GM12878 (cell line): ENCODE measurements around the gene NR1H4. TPM values are rescaled to one million over a fixed set of nuclear protein-coding genes. Genes with fewer than 3 reads are reported as not detected.

Experiments used
- ATAC-seq: fragments of 200-7000 bp; cut with Tn5 transposase; 3 replicates; pipeline ENCODE4 v1.9.1; 2020; ENCODE audit warnings: mild to moderate bottlenecking, moderate library complexity
- BruUV-seq: library from RNA; stranded (reverse); fragments of 400-500 nt; replicated peaks from 2 replicates; lab custom pipeline; 2021; lab: Mats Ljungman, UMichigan
- CTCF ChIA-PET: fragments of 300-600 bp; sonication (Branson Sonifier 250); formaldehyde crosslinking; extraction: SDS; loops from one replicate; lab custom pipeline; 2021; ENCODE audit warnings: inconsistent platforms; lab: Yijun Ruan, JAX
- POLR2A ChIA-PET: fragments of 350-600 bp; formaldehyde crosslinking; extraction: SDS; loops from one replicate; lab custom pipeline; 2021; ENCODE audit warnings: inconsistent platforms; lab: Charles Lee
- RAD21 ChIA-PET: fragments of 300-600 bp; sonication (Branson Sonifier 250); formaldehyde crosslinking; loops from one replicate; lab custom pipeline; 2023; ENCODE audit warnings: antibody characterized with exemption; ENCODE audit not compliant: unreplicated experiment; lab: Charles Lee
- SMC1A ChIA-PET: fragments of 300-600 bp; sonication (Branson Sonifier 250); formaldehyde crosslinking; loops from one replicate; lab custom pipeline; 2023; ENCODE audit not compliant: unreplicated experiment, uncharacterized antibody; lab: Charles Lee
- DNase-seq: peaks from one replicate; pipeline ENCODE4 v3.0.0-alpha.2; 2011; ENCODE audit warnings: low read depth, low spot score
- FAIRE-seq: peaks from 3 replicates; lab custom pipeline; 2011; peaks lifted over from hg19 to GRCh38; lab: Jason Lieb, UNC
- H2AFZ ChIP-seq: 2 replicates; pipeline ENCODE4 v1.6.0; 2011; ENCODE audit warnings: low read depth, low read length, control low read depth; ENCODE audit not compliant: control insufficient read depth
- H3K27ac ChIP-seq: 2 replicates; pipeline ENCODE4 v1.5.1; 2011; ENCODE audit warnings: control low read depth; ENCODE audit not compliant: control insufficient read depth, insufficient read depth
- H3K27me3 ChIP-seq, 2 experiments: replicated peaks in 1 of 2; 2 replicates each; pipeline versions ENCODE4 v1.6.0 to v1.6.1; 2011; ENCODE audit warnings: low read length in 1 of 2; ENCODE audit not compliant: control insufficient read depth in 2 of 2, insufficient read depth in 2 of 2
- H3K36me3 ChIP-seq, 2 experiments: 2 replicates each; pipeline ENCODE4 v1.5.1; 2011; ENCODE audit warnings: low read length in 1 of 2; ENCODE audit not compliant: control insufficient read depth in 2 of 2, insufficient read depth in 2 of 2
- H3K4me1 ChIP-seq: 2 replicates; pipeline ENCODE4 v1.6.1; 2011; ENCODE audit warnings: mild to moderate bottlenecking, low read length, moderate library complexity, mixed read lengths; ENCODE audit not compliant: control insufficient read depth, insufficient read depth
- H3K4me2 ChIP-seq: 2 replicates; pipeline ENCODE4 v1.6.0; 2011; ENCODE audit warnings: control low read depth; ENCODE audit not compliant: control insufficient read depth, insufficient read depth
- H3K4me3 ChIP-seq: fragments of 200-600 bp; sonication (generic); 2 replicates; pipeline ENCODE4 v1.5.1; 2016
- H3K79me2 ChIP-seq: 2 replicates; pipeline ENCODE4 v1.6.0; 2011; ENCODE audit warnings: low read length; ENCODE audit not compliant: control insufficient read depth, insufficient read depth
- H3K9ac ChIP-seq: 2 replicates; pipeline ENCODE4 v1.8.0; 2011; ENCODE audit warnings: low read length, control low read depth, mixed read lengths; ENCODE audit not compliant: control insufficient read depth, insufficient read depth
- H3K9me3 ChIP-seq: replicated peaks from 3 replicates; pipeline ENCODE4 v1.5.1; 2011; ENCODE audit warnings: mild to moderate bottlenecking, low read length; ENCODE audit not compliant: control insufficient read depth, insufficient read depth
- H4K20me1 ChIP-seq: 2 replicates; pipeline ENCODE4 v1.6.0; 2011; ENCODE audit not compliant: control insufficient read depth, insufficient read depth
- JUNB ChIP-seq: IDR thresholded peaks from 2 replicates; pipeline ENCODE4 v1.6.1; 2016; ENCODE audit warnings: antibody characterized with exemption, mild to moderate bottlenecking
- LARP7 ChIP-seq: fragments of 450-650 bp; IDR thresholded peaks from 2 replicates; pipeline ENCODE4 v1.6.1; 2017; ENCODE audit warnings: mild to moderate bottlenecking
- MAX ChIP-seq: IDR thresholded peaks from 2 replicates; pipeline ENCODE4 v1.6.1; 2012; ENCODE audit warnings: low read depth, low read length, improper control_type of control experiment
- SKIL ChIP-seq: fragments of 450-650 bp; IDR thresholded peaks from 2 replicates; pipeline ENCODE4 v1.6.1; 2017; ENCODE audit warnings: mild to moderate bottlenecking, low read depth, inconsistent platforms; ENCODE audit not compliant: poor library complexity, severe bottlenecking
- SPI1 ChIP-seq: IDR thresholded peaks from 2 replicates; pipeline ENCODE4 v1.6.1; 2011; ENCODE audit warnings: low read depth, mild to moderate bottlenecking, low read length, moderate library complexity, borderline replicate concordance; ENCODE audit not compliant: insufficient read depth
- ZBTB40 ChIP-seq: fragments of 450-650 bp; IDR thresholded peaks from 2 replicates; pipeline ENCODE4 v1.6.1; 2016; ENCODE audit warnings: mild to moderate bottlenecking, moderate library complexity, borderline replicate concordance
- WGBS: methylation state at CpG from one replicate; pipeline ENCODE4 v1.1.6; 2016; ENCODE audit warnings: low lambda C conversion rate; ENCODE audit not compliant: insufficient replicate concordance, insufficient coverage; ENCODE audit errors: missing lambda C conversion rate; 5-methylcytosine and 5-hydroxymethylcytosine counted together
- in situ Hi-C: fragments of 300-500 bp; cut with MboI; formaldehyde crosslinking; loops from 9 replicates; pipeline ENCODE4 v1.14.3; 2018; ENCODE audit warnings: mixed read lengths
- intact Hi-C: fragments of 100-400 bp; cut with micrococcal nuclease; formaldehyde crosslinking; loops from one replicate; pipeline ENCODE4 v1.14.2; 2022; ENCODE audit not compliant: unreplicated experiment
- polyA plus RNA-seq, 11 experiments: library from polyadenylated mRNA; depleted of rRNA in 4 of 11; unstranded in 6 of 11; stranded (reverse) in 5 of 11; fragments of >200 nt; fragmentation: Nextera tagmentation in 4 of 11; fragmentation: Illumina TruSeq in 1 of 11; extraction: Ambion mirVana in 4 of 11; extraction: Trizol in 1 of 11; gene quantifications; 1 replicate in 1 of 11; 2 replicates in 10 of 11; pipeline versions ENCODE4 v1.2.1 to v1.2.3, GENCODE V29; 2011 to 2016; ENCODE audit warnings: inconsistent platforms in 2 of 11, missing spikeins in 2 of 11, low read depth in 1 of 11
- total RNA-seq, 4 experiments: library from RNA; depleted of rRNA in 3 of 4; stranded (reverse); fragments of >200 nt in 3 of 4; fragmentation: Illumina TruSeq in 1 of 4; extraction: Trizol in 1 of 4; gene quantifications; 2 replicates each; pipeline versions ENCODE4 v1.2.1 to v1.2.3, GENCODE V29; 2013 to 2021

NR1H4 gene
- total and polyA plus RNA-seq, 10 of the 15 experiments (the other 5 are each of a cell fraction or from before 2014, with no cell fraction given): 0.04 TPM; not detected in 9

- TF ChIP-seq ZBTB40 (no peak), JUNB (no peak)
Observed at GRCh38 chr12:100474617-100475016, 951 bp downstream of the NR1H4 start (continued).

- Histone ChIP-seq H3K9me3 (no peaks in the 10 kb centered on the region), H3K4me2 (no peak overlapping the region), H3K27ac (no peak overlapping the region), H3K27me3 (no peaks in the 10 kb centered on the region; a peak in 1 of 4 replicates), H3K4me1 (no peaks in the 10 kb centered on the region), H3K4me3 (no peak overlapping the region), H3K79me2 (no peaks in the 10 kb centered on the region), H4K20me1 (no peaks in the 10 kb centered on the region), H3K36me3 (no peaks in the 10 kb centered on the region), H3K9ac (no peak overlapping the region), H2AFZ (no peak overlapping the region)
- no TSS peak for BruUV-seq
- FAIRE-seq: no peak
- ChIA-PET POLR2A (no interaction called here), CTCF (no interaction called here), RAD21 (no interaction called here), SMC1A (interaction anchor here (0.5 to 1.1 kb wide), 2 partner anchors 11 to 190 kb away, joined by 3 read pairs; no protein-coding TSS in a partner anchor)
- WGBS: 30% methylated on average over 14 of the region's 14 CpGs
- no peak for ATAC-seq
- intact Hi-C loops: no loop called here
- in situ Hi-C loops: no loop called here
- TF ChIP-seq MAX (no peak), SKIL (no peak), SPI1 (no peak), LARP7 (no peak)
- TF ChIP-seq, all 136 proteins: peak for 0
- no peak for DNase-seq
Observed at GRCh38 chr12:100476013-100476751, 2.5 kb downstream of the NR1H4 start.
